HG03460 (cell line): ENCODE measurements around the gene SCAI.
A peak's percentile ranks its signal among the peaks of the same experiment; 100 is the strongest.
"Not testable (repeated sequence)": the region's sequence is repeated elsewhere in the genome, so short reads cannot be mapped to it uniquely, and the experiment has no call there.

Experiments used
- ATAC-seq: cut with Tn5 transposase; IDR thresholded peaks from one replicate; pipeline ENCODE4 v1.9.1; 2021; ENCODE audit not compliant: unreplicated experiment

Gene SCAI

DNA sequence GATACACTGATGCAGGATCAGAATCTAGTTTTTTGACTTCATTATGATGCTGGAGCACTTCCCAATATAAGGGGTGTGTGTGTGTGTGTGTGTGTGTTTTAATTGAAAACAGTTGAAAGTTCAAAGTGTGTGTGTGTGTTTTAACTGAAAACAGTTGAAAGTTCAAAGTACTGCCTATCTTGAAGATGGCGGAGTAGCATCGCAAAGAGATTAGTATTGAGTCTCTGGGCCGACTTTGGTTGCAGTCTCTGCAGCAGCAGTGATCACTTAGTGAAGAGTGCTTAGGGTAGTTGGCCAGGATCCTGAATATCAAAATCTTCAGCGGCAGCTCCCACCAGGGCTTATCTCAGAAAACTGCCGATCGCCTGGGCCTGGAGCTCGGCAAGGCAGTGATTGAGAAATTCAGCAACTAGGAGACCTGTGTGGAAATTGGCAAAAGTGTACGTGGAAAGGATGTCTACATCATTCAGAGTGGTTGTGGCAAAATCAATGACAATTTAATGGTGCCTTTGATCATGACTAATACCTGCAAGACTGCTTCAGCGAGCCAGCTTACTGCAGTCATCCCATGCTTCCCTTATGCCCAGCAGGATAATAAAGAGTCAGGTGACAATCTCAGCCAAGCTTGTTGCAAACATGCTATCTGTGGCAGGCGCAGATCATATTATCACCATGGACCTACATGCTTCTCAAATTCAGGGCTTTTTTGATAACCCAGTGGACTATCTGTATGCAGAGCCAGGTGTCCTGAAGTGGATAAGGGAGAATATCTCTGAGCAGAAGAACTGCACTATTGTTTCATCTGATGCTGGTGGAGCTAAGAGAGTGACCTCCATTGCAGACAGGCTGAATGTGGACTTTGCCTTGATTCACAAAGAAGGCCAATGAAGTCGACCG is 7.3 kb upstream of the SCAI start:
- ATAC-seq, result no peak

DNA sequence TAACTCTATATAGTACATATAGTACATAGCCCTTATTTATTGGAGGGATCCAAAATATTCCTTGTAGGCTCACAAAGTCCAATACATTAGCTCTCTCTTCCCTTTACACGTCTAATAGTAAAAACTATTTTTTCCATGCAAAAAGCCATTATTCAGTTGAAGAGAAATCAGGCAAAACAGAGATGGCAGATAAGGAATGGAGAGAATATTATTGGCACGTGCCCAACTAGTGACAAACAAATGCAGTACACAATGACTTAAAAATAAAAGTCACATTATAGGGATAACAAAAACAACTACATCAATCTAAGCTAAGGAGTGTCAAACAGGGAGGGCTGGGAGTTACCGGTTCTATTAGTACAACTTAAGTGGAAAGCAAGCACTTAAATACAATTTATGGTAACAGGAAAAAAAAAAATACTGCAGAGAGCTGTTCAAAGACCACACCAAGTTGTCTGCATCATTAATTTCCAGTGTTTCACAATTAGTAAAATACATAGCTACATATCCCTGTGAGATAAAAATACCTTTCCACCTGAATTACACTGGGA is 4.1 kb upstream of the SCAI start:
- ATAC-seq, result no peak

DNA sequence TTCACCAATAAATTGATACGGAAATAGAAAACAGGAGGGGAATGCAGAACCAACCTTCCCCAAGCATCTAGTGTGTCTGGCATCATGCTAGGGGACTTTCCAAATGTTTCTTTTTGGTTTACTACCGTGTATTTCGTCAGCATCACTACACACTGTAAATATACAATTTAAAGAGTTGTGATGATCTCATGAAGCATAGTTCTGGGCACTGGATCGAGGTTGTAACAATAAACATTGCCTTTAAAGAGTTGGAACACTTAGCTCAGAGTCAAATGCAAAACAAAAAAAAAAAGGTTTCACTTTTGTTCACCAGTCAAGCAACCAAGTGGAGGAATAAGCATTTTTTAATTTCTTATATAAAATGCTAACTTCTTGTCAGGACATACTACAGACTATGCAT is 2.9 kb upstream of the SCAI start:
- ATAC-seq, result no peak

DNA sequence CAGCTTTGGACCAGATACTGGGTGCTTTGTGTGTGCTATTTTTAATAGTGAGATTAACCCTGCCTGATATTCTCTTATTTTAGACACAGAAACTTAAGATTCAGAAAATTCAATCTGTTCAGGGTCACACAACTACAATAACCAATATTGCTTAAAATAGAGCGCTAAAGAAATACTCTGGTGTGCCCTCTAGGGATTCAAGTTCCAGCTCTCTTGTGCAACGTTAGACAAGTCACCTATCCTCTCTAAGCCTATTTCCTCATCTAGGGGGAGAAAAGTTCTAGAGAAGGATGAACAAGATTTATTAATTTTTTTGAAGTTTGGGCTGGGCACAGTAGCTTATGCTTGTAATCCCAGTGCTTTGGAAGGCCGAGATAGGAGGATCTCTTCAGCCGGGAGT is 2.1 kb upstream of the SCAI start:
- no peak for ATAC-seq

DNA sequence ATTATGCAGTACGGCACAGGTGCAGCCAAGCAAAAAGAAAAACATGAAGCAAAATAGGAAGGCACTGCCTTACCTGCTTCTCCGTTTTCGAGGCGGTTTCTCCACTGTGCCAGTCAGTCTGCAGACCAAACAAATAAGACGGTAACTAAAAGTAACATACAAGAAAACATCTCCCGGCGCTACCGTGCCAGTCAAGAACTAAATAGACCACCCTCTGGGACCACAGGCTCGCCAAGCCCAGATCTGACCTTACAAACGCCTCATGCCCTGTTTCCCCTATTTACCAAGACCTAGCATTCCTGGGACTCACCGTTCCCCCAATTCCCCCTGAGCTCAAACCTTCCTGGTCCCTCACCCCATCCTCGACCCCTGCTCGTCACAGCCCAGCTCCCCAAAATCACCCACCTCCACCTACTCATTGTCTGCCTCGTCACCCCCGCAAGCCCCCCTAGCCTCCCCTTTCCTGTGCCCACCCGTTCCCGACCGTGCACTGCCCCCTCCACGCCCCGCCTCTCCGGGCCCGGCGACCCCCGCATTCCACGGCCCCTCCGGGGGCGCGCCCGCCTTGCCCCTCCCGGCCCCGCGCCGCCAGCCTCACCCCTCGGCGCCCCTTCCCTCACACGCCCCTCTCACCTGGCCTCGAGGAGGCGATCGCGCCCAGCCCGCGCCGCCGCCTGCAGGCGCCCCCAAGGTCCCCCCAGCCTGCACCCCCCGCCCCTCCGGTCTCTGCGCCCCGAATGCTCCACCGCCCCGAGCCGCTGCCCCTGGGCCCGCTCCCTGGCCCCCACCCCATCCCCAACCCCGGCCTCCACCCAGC is 560 bp downstream of the SCAI start:
- ATAC-seq, result no peak

DNA sequence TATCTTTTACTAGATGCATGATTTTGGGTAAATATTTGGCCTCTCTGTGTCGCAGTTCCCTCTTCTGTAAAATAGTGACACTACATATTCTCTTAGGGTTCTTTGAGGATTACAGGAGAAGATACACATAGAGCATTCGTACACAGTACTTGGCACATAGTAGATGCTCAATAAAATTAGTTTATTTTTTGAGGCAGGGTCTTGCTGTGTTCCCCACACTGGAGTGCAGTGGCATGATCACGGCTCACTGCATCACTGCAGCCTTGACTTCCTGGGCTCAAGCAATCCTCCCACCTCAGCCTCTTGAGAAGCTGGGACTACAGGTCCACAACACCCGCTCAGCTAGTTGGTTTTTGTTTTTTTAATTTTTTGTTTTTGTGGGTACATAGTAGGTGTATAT is 1.6 kb downstream of the SCAI start:
- no peak for ATAC-seq

DNA sequence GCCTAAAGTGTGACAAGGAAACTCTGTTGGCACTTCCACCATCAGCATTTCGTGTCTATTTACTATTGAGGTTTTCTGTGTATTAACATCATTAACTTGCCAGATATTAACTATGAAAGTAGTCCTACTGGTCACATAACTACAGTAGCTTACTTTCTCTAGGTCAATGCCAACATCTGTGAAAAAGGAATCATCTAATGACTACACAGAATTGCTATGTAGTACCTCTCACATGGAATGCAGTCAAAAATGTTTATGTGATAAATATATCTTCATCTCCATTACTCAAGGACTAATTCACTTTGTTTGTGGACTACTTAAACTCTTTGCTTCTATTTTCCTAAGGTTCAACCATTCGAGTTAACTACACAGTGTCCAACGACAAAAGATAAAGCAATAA is 2.1 kb downstream of the SCAI start:
- ATAC-seq, result no peak

DNA sequence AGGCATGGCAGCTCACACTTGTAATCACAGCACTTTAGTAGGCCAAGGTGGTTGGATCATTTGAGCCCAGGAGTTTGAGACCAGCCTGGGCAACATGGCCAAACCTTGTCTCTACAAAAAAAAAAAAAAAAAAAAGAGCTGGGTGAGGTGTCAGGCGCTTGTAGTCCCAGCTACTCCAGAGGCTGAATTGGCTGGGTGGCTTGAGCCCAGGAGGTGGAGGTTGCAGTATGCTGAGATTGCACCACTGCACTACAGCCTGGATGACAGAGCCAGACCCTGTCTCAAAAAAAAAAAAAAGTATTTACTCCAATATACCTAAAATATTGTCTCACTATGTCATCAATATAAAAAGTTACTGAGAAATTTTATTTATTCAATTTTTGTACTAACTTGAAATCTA is 2.8 kb downstream of the SCAI start:
- ATAC-seq, result no peak

DNA sequence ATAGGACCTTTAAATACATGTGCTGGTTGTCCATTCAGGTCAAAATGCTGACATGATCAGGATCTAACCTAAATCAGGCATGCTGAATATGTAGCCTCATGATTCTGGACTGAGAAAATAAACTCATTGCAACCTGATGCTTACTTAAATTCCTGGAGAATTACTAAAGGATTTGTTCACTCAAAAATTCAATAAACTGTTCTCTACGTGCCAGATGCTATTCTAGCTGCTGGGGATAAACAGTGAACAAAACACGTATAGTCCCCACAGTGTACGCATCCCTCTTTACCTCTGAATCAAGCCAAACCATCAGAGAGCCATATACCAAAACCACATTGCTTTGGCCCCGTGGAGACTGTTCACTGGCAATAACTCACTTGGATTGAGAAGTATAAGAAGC is 6.1 kb downstream of the SCAI start:
- ATAC-seq, result no peak

DNA sequence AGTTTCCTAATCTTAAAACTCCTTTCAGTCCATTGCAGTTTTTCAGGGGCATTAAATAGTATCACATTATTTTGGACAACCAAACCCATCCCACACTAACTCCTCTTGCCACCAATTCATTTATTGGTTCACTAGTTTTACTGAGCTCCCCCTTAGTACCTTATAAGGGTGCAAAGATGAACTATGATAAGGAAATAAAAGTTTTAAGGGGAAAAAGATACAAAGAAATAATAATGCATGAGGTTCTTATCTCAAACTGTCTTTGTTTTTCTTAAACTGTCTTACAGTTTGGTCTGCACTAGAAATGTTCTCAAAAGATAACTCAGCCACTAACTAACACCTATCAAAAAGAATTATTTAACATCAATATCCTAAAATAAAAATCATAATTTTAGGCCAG is 8.4 kb downstream of the SCAI start:
- ATAC-seq, result no peak

DNA sequence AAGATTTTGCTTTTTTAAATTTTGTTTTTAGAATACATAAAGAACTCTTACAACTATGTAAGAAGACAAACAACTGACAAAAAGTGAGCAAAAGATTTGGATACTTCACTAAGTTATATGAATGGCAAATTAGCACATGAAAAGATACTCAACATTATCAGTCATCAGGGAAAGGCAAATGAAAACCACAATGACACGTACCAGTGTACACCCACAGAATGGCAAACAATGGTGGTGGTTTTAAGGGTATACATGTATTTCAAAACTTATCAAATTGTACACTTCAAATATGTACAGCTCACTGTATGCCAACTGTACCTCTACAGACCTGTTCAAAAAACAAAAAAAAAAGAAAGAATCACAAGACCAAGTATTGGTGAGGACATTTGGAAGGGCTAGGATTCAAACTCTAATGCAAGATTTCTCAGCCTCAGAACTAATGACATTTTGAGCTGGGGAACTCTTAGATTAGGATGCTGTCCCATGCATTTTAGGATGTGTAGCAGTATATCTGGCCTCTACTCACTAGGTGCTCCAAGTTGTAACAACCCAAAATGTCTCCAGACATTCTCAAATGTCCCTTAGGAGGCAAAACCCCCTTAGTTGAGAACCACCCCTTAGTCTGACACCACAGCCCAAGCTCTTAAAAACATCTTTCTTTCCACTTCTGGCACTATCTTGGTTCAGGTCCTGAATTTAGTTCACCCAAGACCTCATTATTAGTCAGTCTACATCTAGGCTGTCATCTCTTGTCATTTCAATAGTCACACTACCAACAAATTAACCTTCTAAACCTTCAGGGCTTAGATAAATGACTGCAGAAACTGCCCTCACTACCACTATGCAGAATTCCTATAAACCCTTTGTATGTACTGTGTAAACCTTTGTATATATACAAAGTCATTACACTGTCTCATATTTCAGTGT is 9.7 kb downstream of the SCAI start:
- no peak for ATAC-seq

DNA sequence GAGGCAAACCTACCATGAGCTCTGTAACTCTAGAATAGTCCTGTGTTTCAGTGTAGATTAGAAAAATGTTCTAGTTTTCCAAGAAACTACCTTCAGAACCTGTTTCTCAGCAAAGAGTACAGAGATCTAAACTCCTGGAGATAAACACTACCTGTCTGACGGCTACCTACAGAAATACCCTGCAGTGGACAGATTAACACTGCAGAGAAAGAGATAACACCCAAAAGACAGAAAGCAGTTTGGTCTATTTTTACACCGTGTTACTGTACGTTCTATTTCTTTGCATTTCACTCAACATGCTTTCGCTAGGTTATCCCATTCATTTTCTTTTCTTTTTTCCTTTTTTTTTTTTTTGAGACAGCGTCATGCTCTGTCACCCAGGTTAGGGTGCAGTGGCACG is 11.6 kb downstream of the SCAI start:
- ATAC-seq, result no peak

DNA sequence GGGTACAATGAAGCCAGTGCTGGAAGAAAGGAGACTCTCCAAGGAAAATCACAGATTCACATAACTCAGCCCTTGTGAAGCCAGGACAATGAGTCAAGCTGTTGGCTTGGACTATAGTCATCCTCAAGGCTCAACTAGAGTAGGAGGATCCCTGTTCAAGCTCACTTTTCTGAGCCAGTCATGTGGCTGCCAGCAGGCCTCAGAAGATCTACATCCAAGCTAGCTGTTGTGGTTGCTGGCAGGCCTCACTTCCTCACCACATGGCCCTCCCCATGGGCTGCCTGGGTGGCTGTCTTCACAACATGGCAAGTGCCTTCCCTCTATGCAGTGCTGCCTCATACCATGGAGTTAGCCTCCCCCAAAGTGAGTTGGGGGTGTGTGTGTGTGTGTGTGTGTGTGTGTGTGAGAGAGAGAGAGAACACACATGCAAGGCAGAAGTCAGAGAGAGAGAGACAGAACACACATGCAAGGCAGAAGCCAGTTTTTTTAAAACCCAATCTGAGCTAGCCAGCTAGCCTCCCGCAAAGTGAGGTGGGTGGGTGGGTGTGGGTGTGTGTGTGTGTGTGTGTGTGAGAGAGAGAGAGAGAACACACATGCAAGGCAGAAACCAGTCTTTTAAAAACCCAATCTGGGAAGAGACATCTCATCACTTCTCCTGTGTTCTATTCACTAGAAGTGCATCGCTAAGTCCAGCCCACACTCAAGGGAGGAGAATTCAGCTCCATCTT is 17.1 kb downstream of the SCAI start:
- peak; percentile 93 for ATAC-seq

DNA sequence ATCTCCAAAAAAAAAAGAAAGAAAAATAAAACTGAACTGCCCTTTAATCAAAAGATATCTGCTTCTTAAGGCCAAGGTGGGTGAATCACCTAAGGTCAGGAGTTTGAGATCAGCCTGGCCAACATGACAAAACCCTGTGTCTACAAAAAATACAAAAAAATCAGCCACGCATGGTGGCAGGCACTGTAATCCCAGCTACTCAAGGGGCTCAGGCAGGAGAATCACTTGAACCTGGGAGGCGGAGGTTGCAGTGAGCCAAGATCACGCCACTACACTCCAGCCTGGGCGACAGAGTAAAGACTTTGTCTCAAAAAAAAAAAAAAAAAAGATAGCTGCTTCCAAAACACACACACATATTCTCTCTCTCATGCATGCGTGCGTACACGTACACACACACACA is 17.8 kb downstream of the SCAI start:
- ATAC-seq, result no peak

DNA sequence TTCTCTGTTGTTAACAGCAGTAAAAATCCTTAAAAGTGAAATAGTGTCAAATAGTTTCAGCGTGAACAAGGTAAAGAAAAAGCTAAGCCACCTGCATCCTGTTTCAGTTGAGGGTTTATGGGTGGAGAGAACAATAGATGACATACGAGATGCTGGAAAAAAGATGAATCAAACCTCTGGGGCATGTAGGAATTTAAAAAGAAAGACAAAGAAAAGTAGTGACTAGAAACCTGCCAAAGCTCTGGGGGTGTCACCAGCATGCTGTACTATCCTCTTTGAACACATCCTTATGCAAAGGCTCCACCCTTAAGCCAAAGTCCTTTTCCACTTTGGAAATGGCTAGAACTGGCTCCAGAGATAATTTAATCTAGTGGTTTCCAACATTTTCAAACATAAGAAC is 22.2 kb downstream of the SCAI start:
- no peak for ATAC-seq

DNA sequence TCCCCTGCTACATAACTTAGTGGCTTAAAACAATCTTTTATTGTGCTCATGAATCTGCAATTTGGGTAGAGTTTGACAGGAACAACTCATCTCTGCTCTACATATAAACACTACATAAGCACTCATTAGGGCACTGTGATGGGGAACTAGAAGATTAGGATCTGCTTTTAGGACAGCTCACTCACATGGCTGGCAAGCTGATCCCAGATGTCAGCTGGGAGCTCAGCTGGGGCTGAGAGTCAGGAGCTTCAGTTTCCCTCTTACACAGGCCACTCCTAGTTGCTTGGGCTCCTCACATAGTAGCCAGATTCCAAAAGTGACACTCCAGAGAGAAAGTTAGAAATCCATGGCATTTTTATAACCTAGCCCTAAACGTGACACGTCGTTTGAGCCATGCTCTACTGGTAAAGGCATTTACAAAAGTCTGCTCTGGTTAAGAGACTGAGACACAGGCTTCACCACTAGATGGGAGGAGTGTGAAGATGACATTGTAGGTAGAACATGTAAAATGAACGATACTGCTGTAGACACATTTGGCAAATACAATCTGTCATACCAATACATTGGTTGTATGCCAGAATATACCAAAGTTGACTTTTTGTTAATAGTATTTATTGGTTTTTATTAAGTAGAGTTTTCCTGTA is 23.6 kb downstream of the SCAI start:
- ATAC-seq, result no peak

DNA sequence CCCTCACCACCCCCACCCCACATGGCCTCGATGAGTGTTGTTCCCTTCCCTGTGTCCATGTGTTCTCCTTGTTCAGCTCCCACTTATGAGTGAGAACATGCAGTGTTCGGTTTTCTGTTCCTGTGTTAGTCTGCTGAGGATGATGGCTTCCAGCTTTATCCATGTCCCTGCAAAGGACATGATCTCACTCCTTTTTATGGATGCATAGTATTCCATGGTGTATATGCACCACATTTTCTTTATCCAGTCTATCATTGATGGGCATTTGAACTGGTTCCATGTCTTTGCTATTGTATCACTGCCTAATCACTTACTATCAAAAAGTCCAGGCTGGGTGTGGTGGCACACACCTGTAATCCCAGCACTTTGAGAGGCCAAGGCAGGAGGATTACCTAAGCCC is 24.6 kb downstream of the SCAI start:
- not testable (repeated sequence) for ATAC-seq

DNA sequence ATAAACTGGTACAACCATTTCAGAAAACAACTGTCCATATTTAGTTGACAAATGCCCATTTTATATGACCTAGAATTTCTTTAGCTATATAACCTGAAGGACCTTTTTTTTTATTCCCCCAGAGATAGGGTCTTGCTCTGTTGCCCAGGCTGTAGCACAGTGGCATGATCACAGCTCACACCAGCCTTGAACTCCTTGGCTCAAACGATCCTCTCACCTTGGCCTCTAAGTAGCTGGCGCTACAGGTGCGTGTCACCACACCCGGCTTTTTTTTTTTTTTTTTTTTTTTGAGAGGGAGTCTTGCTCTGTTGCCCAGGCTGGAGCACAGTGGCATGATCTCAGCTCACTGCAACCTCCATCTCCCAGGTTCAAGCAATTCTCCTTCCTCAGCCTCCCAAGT is 28.8 kb downstream of the SCAI start:
- ATAC-seq, result not testable (repeated sequence)

DNA sequence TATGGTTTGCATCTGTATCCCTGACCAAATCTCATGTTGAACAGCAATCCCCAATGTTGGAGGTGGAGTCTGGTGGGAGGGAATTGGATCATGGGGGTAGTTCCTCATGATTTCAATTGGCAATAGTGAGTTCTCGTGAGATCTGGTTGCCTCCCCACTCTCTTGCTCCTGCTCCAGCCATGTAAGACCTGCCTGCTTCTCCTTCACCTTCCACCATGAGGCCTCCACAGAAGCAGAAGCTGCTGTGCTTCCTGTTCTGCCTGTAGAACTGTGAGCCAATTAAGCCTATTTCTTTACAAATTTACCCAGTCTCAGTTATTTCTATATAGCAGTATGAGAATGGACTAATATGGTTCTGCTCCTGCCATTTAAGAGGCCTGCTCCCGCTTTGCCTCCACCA is 32.9 kb downstream of the SCAI start:
- ATAC-seq, result no peak

DNA sequence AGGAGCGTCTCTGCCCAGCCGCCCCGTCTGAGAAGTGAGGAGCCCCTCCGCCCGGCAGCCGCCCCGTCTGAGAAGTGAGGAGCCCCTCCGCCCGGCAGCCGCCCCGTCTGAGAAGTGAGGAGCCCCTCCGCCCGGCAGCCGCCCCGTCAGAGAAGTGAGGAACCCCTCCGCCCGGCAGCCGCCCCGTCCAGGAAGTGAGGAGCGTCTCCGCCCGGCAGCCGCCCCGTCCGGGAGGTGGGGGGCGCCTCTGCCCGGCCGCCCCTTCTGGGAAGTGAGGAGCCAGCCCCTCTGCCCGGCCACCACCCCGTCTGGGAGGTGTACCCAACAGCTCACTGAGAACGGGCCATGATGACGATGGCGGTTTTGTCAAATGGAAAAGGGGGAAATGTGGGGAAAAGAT is 34.8 kb downstream of the SCAI start:
- ATAC-seq, result not testable (repeated sequence)
